GM18867 (cell line): ENCODE measurements around the gene LCN10.
"Not testable (repeated sequence)": the region's sequence is repeated elsewhere in the genome, so short reads cannot be mapped to it uniquely, and the experiment has no call there.

Source experiments
- ATAC-seq: cut with Tn5 transposase; IDR thresholded peaks from one replicate; pipeline ENCODE4 v1.9.1; 2021; ENCODE audit warnings: mild to moderate bottlenecking, moderate library complexity; ENCODE audit not compliant: unreplicated experiment

LCN10 gene

GRCh38 chr9:136755302-136756133 is 12.8 kb upstream of the LCN10 start:
- not testable (repeated sequence) for ATAC-seq

- ATAC-seq = no peak
These were observed 12.0 kb upstream of the LCN10 start for GRCh38 chr9:136754626-136755301.

GRCh38 chr9:136754059-136754572 is 11.4 kb upstream of the LCN10 start:
- ATAC-seq = no peak

GRCh38 chr9:136753371-136754058 is 10.8 kb upstream of the LCN10 start:
- ATAC-seq = no peak

- no peak for ATAC-seq
These were observed 9.1 kb upstream of the LCN10 start for GRCh38 chr9:136751814-136752213.

- ATAC-seq = no peak
These were observed 8.5 kb upstream of the LCN10 start for GRCh38 chr9:136751244-136751643.

- no peak for ATAC-seq
These were observed 7.8 kb upstream of the LCN10 start for GRCh38 chr9:136750526-136750925.

- ATAC-seq = no peak
These were observed 6.2 kb upstream of the LCN10 start for GRCh38 chr9:136748666-136749611.

- ATAC-seq = no peak
These were observed 5.5 kb upstream of the LCN10 start, which contains the start of gene LCN6 for GRCh38 chr9:136748201-136748600. Gene LCN6 (minus strand): TSS chr9:136748525. CDS start chr9:136748483, 42 bp downstream.

GRCh38 chr9:136747161-136748060 is 4.7 kb upstream of the LCN10 start:
- no peak for ATAC-seq

GRCh38 chr9:136746621-136747020 is 3.9 kb upstream of the LCN10 start:
- no peak for ATAC-seq

GRCh38 chr9:136746155-136746490 is 3.4 kb upstream of the LCN10 start:
- no peak for ATAC-seq

GRCh38 chr9:136745389-136746154 is 2.8 kb upstream of the LCN10 start:
- ATAC-seq = no peak

- no peak for ATAC-seq
These were observed 2.0 kb upstream of the LCN10 start for GRCh38 chr9:136744773-136745172.

GRCh38 chr9:136743639-136744211 is 985 bp upstream of the LCN10 start:
- no peak for ATAC-seq

- ATAC-seq = no peak
These were observed 713 bp downstream of the LCN10 start for GRCh38 chr9:136741883-136742571.

GRCh38 chr9:136740971-136741882 is 1.5 kb downstream of the LCN10 start:
- no peak for ATAC-seq
